ENCODE data around the gene ARFRP1. TPM values are rescaled to one million over a fixed set of nuclear protein-coding genes. Genes with fewer than 3 reads are reported as not detected.
A peak's percentile ranks its signal among the peaks of the same experiment; 100 is the strongest.

ARFRP1 gene
- total RNA-seq, 2 donors from 2014 or later, result 55.1 to 70.9 TPM

GRCh38 chr20:63748070-63748933, 40.5 kb upstream of the ARFRP1 start:
- Mint-ChIP-seq H3K4me3 (no peak overlapping the region), H3K36me3 (ENCODE audit: insufficient read depth in 2 of 2) (no peaks in the 10 kb centered on the region), H3K27ac (no peak overlapping the region), H3K27me3 (ENCODE audit: low read depth) (no peaks in the 10 kb centered on the region), H3K4me1 (ENCODE audit: low read depth) (peaks cover 10% of the 10 kb centered on the region), H3K9me3 (no peaks in the 10 kb centered on the region)
- ATAC-seq (replicated peaks in 1 of 2) (no peak), DNase-seq (no peak)

DNA sequence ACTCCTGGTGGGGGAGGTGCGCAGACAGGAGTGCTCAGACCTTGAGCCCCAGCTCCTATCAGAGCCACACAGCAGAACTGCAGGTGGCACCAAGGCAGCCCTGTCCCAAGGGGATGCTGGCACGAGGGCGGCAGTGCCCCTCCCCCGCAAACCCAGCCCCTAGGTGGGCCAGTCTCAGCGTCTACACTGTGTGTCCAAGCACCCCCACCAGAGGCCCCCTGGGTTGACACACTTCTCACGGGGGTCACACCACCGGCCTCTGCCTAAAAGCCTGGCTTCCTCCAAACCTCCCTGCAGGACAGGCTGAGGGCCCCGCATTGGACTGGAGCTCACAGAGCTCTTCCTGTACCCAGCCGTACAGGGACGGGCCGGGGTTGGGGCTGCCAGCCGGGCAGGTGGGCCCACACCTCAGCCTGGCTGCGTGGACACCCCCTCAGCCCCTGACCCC, 39.9 kb upstream of the ARFRP1 start:
- Mint-ChIP-seq H3K27me3 (ENCODE audit: low read depth) (no peaks in the 10 kb centered on the region), H3K36me3 (ENCODE audit: insufficient read depth in 2 of 2) (no peaks in the 10 kb centered on the region), H3K4me3 (no peak overlapping the region), H3K27ac (no peak overlapping the region), H3K4me1 (ENCODE audit: low read depth) (peaks cover 10% of the 10 kb centered on the region), H3K9me3 (no peaks in the 10 kb centered on the region)
- ATAC-seq (replicated peaks in 1 of 2) (no peak), DNase-seq (no peak)

DNA sequence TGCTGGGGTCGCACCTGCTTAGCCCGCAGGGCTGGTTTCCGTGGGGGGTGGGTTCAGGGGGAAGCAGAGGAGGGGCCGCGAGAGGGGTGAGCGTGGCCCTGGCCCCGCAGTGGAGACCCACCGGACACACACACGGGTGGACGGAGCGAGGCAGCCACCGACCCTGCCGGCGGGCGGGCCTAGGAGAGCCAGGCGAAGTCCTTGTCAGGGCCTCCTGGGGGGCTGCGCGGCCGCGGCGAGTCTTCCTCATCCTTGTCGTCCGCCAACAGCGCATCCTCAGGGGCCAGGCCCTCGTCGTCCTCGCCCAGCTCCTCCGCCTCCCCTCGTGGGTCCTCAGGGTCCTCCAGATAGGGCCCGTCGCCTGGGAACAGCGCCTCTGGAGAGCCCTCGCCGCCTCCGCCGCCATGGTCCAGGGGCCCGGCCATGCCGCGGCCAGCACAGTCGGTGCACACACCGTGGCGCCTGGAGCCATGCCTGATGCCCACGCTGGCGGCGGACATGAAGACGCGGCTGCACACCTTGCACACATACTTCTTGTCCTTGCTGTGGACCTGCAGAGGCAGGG, 39.1 kb upstream of the ARFRP1 start:
- DNase-seq (no peak), ATAC-seq (replicated peaks in 1 of 2) (no peak)
- H3K27me3 Mint-ChIP-seq (ENCODE audit: low read depth), result no peaks in the 10 kb centered on the region
- no peaks in the 10 kb centered on the region for H3K9me3 Mint-ChIP-seq
- H3K36me3 Mint-ChIP-seq (ENCODE audit: insufficient read depth in 2 of 2), result no peaks in the 10 kb centered on the region
- no peak overlapping the region for H3K4me3 Mint-ChIP-seq
- peaks cover 10% of the 10 kb centered on the region for H3K4me1 Mint-ChIP-seq (ENCODE audit: low read depth)
- no peak overlapping the region for H3K27ac Mint-ChIP-seq

GRCh38 chr20:63745961-63746731, 38.4 kb upstream of the ARFRP1 start:
- no peak overlapping the region for H3K27ac Mint-ChIP-seq
- H3K27me3 Mint-ChIP-seq (ENCODE audit: low read depth), result no peaks in the 10 kb centered on the region
- H3K4me3 Mint-ChIP-seq, result no peak overlapping the region
- ATAC-seq (replicated peaks in 1 of 2), result no peak
- H3K36me3 Mint-ChIP-seq (ENCODE audit: insufficient read depth in 2 of 2), result no peaks in the 10 kb centered on the region
- H3K4me1 Mint-ChIP-seq (ENCODE audit: low read depth), result peaks cover 7% of the 10 kb centered on the region
- no peak for DNase-seq
- H3K9me3 Mint-ChIP-seq, result no peaks in the 10 kb centered on the region

- no peak for DNase-seq
- no peaks in the 10 kb centered on the region for H3K4me1 Mint-ChIP-seq (ENCODE audit: low read depth)
- H3K27me3 Mint-ChIP-seq (ENCODE audit: low read depth), result no peaks in the 10 kb centered on the region
- no peaks in the 10 kb centered on the region for H3K9me3 Mint-ChIP-seq
- no peak overlapping the region for H3K4me3 Mint-ChIP-seq
- no peak for ATAC-seq (replicated peaks in 1 of 2)
- H3K36me3 Mint-ChIP-seq (ENCODE audit: insufficient read depth in 2 of 2), result no peaks in the 10 kb centered on the region
- H3K27ac Mint-ChIP-seq, result no peak overlapping the region
These were observed 37.6 kb upstream of the ARFRP1 start for GRCh38 chr20:63745424-63745805.

DNA sequence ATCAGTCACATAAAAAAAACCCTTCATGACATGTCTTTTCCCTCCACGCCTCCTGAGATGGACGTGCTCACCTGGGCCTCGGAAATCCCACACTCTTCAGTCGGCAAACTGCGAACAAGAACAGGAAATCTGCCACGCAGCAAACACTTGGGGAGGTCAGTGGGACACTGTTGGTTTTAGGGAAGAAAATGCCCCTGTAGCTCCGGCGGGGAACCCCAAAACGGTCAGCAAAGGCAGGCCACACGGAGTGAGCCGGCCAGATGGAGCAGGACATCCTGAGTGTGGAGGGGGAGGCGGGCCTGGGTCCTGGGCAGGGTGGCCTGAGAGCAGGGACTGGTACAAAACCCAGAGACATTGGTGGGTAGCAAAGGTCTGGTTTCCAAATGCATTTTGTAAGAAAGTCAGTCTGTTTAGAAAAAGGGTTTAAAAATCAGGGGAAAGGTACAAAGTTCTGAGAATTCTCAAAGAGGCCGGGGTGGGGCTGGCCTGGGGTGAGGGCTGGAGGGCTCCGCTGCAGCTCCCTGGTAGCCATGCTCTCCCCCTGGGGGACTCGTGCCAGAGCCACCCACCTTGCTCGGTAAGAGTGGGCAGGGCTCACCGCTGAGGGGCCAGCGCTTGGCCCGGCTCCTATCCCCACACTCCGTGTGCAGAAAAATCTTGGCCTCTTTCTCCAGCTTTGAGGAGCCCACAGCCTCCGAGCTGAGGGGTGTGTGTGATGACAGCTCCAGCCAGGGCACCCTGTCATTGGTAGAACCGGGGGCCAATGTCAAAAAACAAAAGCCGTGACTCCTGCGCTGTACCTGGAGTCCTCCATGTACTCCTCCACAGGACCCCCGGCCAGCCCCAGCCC, 37.0 kb upstream of the ARFRP1 start:
- Mint-ChIP-seq H3K27ac (no peak overlapping the region), H3K27me3 (ENCODE audit: low read depth) (no peaks in the 10 kb centered on the region), H3K4me1 (ENCODE audit: low read depth) (no peaks in the 10 kb centered on the region), H3K36me3 (ENCODE audit: insufficient read depth in 2 of 2) (no peaks in the 10 kb centered on the region), H3K9me3 (no peaks in the 10 kb centered on the region), H3K4me3 (no peak overlapping the region)
- DNase-seq (no peak), ATAC-seq (replicated peaks in 1 of 2) (no peak)

- H3K27ac Mint-ChIP-seq, result no peak overlapping the region
- DNase-seq, result no peak
- no peaks in the 10 kb centered on the region for H3K9me3 Mint-ChIP-seq
- no peak for ATAC-seq (replicated peaks in 1 of 2)
- no peaks in the 10 kb centered on the region for H3K4me1 Mint-ChIP-seq (ENCODE audit: low read depth)
- no peak overlapping the region for H3K4me3 Mint-ChIP-seq
- no peaks in the 10 kb centered on the region for H3K27me3 Mint-ChIP-seq (ENCODE audit: low read depth)
- no peaks in the 10 kb centered on the region for H3K36me3 Mint-ChIP-seq (ENCODE audit: insufficient read depth in 2 of 2)
These were observed 36.4 kb upstream of the ARFRP1 start for GRCh38 chr20:63744158-63744557.

GRCh38 chr20:63743210-63743970, 35.6 kb upstream of the ARFRP1 start:
- H3K4me1 Mint-ChIP-seq (ENCODE audit: low read depth), result no peaks in the 10 kb centered on the region
- no peaks in the 10 kb centered on the region for H3K27me3 Mint-ChIP-seq (ENCODE audit: low read depth)

DNA sequence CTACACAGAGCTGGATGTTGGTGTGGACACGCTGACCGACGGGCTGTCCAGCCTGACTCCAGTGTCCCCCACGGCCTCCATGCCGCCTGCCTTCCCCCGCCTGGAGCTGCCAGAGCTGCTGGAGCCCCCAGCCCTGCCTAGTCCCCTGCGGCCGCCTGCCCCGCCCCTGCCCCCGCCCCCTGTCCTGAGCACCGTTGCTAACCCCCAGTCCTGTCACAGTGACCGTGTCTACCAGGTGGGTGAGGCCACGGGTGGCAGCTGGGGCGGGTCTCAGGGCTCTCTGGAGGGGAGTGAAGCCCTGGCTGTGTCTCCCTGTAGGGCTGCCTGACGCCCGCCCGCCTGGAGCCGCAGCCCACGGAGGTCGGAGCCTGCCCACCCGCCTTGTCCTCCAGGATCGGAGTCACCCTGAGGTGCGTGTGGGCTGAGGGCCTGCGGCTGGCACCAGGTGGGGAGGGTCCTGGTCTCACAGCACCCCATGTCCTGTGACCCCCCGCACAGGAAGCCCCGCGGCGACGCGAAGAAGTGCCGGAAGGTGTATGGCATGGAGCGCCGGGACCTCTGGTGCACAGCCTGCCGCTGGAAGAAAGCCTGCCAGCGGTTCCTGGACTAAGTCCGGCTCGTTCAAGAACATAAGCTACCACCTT, 34.7 kb upstream of the ARFRP1 start:
- Mint-ChIP-seq H3K27ac (no peak overlapping the region), H3K27me3 (ENCODE audit: low read depth) (no peaks in the 10 kb centered on the region), H3K9me3 (no peaks in the 10 kb centered on the region), H3K36me3 (ENCODE audit: insufficient read depth in 2 of 2) (no peaks in the 10 kb centered on the region), H3K4me1 (ENCODE audit: low read depth) (no peaks in the 10 kb centered on the region), H3K4me3 (no peak overlapping the region)
- DNase-seq (no peak), ATAC-seq (replicated peaks in 1 of 2) (no peak)

More at GRCh38 chr20:63743210-63743970, 35.6 kb upstream of the ARFRP1 start:
- H3K9me3 Mint-ChIP-seq, result no peaks in the 10 kb centered on the region
- no peak overlapping the region for H3K4me3 Mint-ChIP-seq
- no peaks in the 10 kb centered on the region for H3K36me3 Mint-ChIP-seq (ENCODE audit: insufficient read depth in 2 of 2)
- no peak for ATAC-seq (replicated peaks in 1 of 2)
- no peak for DNase-seq
- H3K27ac Mint-ChIP-seq, result no peak overlapping the region

DNA sequence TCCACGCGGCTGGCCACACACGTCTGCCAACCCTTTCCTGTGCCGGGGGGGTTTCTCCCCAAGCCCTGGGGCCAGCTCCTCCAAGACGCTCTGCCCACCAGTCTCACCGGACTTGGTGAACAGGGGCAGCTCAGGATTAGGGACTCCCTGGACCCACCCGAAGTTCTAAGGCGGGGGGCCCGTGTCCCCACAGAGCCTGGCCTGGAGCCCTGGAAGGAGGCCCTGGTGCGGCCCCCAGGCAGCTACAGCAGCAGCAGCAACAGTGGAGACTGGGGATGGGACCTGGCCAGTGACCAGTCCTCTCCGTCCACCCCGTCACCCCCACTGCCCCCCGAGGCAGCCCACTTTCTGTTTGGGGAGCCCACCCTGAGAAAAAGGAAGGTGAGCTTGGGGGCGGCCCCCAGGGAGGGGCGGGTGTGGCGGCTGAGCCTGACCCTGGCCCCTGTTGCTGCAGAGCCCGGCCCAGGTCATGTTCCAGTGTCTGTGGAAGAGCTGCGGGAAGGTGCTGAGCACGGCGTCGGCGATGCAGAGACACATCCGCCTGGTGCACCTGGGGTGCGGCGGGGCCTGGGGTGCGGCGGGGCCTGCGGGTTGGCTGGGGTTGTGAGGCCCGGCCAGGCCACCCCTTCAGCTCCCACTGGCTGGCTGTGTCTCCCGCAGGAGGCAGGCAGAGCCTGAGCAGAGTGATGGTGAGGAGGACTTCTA, 34.1 kb upstream of the ARFRP1 start:
- Mint-ChIP-seq H3K27me3 (ENCODE audit: low read depth) (no peaks in the 10 kb centered on the region), H3K36me3 (ENCODE audit: insufficient read depth in 2 of 2) (no peaks in the 10 kb centered on the region), H3K4me3 (peak overlapping the region in 1 of 2 donors; percentile 60), H3K4me1 (ENCODE audit: low read depth) (peaks cover 4% of the 10 kb centered on the region), H3K9me3 (no peaks in the 10 kb centered on the region), H3K27ac (no peak overlapping the region)
- ATAC-seq (replicated peaks in 1 of 2) (no peak), DNase-seq (no peak)

GRCh38 chr20:63741354-63741675, 33.5 kb upstream of the ARFRP1 start:
- no peaks in the 10 kb centered on the region for H3K9me3 Mint-ChIP-seq
- H3K27me3 Mint-ChIP-seq (ENCODE audit: low read depth), result no peaks in the 10 kb centered on the region
- H3K27ac Mint-ChIP-seq, result no peak overlapping the region
- ATAC-seq (replicated peaks in 1 of 2) (no peak), DNase-seq (no peak)
- H3K36me3 Mint-ChIP-seq (ENCODE audit: insufficient read depth in 2 of 2), result no peaks in the 10 kb centered on the region
- H3K4me3 Mint-ChIP-seq, result peak overlapping the region; percentile 40 to 60
- H3K4me1 Mint-ChIP-seq (ENCODE audit: low read depth), result peaks cover 9% of the 10 kb centered on the region

All from activated T-cell treated with anti-CD3 and anti-CD28 coated beads, Interleukin-2, amount 50 U/mL, for 72 hours (primary cell).